KBM-7 (cell line): ENCODE measurements around the gene NGEF.

Experiments
- DNase-seq: peaks from one replicate; pipeline ENCODE4 v3.0.0-alpha.2; 2015
- in situ Hi-C: fragments of 300-500 bp; cut with MboI; formaldehyde crosslinking; loops from 2 replicates; pipeline ENCODE4 v1.14.3; 2020; ENCODE audit warnings: low sequenced_read_pairs, low pct_unique_long_range_greater_than_20kb, mixed read lengths

Gene NGEF

DNA sequence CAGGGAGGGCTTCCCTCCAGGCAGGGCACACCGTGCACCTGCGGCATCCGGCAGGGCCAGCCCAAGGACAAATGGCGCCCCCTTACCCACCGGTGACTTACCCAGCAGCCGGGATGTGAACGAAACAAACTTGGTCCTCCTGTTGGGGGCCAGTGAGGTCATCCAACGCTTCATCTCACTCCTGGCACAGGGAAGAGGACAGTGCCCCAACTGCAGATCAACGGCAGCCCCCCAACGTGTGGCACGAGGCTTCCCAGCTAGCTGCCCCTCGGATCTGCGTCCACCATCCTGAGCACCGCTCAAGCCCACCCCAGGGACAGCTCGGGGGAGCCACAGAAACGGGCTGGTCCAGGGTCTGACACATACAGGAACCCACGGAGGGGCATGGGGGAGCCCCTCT is 131.0 kb downstream of the NGEF start:
- DNase-seq: no peak
- in situ Hi-C loops: no loop called here

- in situ Hi-C loops: no loop called here
- no peak for DNase-seq
Measured at GRCh38 chr2:232880764-232881351, 132.2 kb downstream of the NGEF start.

DNA sequence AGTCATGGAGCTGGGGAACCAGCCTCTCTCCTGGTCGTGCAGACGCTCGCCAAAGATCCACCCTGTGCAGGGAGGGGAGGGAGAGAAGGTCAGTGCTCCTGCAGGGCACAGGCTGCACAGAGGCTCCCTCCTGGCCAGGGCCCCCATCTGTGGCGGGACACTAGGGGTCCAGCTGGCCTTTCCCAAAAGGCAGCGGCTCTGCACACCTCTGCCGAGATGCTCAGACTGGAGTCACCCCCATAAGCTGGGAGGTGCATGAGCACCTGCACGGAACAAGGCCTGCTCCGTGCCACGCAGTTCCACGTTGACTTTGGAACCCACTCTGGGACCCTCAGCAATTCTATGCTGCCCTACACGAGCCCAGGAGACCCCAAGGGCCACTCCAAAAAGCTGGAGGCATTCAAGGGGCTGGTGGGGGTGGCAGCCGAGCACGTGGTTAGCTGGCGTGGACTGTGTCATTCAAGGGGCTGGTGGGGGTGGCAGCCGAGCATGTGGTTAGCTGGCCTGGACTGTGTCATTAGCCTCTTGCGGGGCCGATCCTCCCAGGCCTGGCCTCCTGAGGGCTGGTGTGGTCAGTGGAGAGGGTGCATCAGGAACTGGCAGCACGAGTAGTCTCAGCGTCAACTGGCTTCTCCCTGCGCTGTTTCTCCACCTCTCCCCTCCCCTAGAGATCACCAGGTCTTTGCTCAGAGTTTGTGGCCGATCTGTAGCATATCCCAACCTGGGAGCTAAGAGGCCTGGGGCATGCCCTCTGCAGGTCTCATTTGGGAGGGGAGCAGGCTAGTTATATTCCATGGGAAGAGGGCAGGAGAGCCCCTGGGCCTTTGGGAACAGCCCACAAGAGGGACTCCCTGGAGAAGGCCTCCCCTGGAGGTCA is 133.2 kb downstream of the NGEF start:
- no peak for DNase-seq
- in situ Hi-C loops: no loop called here

DNA sequence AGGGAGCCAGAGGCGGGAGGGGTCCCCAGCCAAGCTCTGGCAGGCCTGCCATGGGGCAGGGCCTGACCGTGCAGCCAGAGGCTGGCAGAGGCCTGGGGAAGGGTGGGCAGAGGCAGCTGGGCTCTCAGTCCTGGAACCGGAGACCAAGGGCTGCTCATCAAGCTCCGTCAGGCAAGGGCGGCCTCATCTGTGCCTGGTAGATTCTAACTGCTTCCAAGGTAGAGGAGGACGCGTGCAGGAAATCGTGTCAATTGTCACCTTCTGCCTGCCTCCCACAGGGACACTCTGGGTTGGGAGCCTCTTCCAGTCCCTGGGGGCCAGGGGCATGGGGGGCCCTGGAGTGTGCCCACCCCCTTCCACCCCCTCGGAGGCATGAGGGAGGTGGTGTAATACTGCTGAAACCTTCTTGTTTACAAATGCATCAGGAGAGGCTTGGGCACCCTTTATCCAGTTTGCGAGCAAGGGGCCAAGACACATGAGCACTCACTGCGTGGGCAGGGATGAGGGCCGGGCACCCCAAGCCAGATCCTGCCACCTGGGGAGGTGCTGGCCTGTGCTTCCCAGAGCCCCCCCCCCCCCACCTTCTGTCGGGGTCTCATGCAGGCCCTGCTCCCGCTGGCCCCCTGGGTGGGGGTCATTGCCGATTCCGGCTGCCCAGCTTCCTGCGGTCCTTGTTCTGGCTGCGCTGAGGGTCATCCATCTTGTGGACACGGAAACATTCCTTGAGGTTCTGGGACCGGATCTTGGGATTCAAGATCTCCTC is 134.0 kb downstream of the NGEF start:
- no peak for DNase-seq
- in situ Hi-C loops: no loop called here

DNA sequence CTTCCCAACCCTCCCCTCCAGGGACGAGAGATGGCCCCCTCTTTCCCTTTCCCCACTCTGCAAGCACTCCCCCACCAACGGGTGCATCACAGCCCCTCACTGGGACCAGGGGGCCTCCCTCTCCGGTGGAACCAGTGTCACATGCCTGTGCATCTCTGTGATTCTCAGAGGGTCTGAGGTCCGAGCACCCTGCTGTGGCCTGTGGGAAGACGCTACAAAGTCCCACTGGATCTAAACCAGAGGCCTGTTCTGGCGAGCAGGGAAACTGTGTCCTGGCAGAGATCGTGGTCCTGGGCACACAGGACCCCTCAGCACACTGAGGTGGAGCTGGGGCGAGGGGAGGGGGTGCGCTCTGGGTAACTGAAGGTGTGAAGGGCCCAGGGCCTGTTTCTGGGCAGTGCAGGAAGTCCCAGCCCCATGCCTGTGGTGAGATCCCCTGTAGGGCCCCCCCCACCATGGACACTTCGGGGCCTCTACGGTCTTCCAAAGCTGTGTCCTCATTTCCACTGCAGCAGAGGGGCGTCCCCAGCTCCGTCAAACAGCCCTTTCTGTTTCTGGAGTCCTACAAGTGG is 135.0 kb downstream of the NGEF start:
- in situ Hi-C loops: no loop called here
- no peak for DNase-seq

GRCh38 chr2:232876978-232877441 is 136.0 kb downstream of the NGEF start:
- no peak for DNase-seq
- in situ Hi-C loops: no loop called here

GRCh38 chr2:232876161-232876977 is 136.7 kb downstream of the NGEF start:
- peak; percentile 68 for DNase-seq
- in situ Hi-C loops: no loop called here

DNA sequence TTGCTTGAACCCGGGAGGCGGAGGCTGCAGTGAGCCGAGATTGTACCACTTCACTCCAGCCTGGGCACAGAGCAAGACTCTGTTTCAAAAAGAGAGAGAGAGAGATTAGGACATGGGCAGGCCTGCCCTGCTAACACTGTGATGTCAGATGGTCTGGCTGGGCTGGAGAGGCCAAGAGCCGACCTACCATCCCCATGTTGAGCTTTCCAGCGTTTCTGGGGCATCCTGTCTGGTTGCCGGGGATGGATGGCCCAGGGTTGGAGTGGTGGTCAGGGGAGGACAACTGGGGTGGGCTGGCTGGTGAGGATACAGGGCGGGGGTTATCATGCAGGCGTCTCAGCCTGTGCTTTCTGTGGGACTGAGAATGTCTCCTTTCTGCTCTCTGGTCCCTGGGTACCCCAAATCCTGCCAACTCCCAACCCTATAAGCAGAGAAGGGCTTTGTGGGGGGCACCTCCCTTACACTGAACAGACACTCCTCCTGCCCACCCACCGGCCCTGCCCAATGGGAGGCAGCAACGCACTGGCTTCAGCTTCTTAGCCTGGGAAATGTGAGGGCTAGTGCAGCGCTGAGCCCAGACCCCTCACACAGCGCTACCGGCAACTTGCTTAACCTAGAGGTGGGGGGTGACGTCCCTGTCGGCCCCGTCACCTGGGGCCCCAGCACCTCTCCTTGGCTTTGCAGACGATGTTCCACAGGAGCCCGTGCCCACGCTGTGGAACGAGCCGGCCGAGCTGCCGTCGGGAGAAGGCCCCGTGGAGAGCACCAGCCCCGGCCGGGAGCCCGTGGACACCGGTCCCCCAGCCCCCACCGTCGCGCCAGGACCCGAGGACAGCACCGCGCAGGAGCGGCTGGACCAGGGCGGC is 137.6 kb downstream of the NGEF start:
- peak; percentile 35 for DNase-seq
- in situ Hi-C loops: no loop called here

- in situ Hi-C loops: loop anchor here (25.0 kb wide), 1 partner anchor 388 kb away; the partner anchor contains the start of gene ATG16L1
- DNase-seq: no peak
Measured at GRCh38 chr2:232874677-232875223, 138.3 kb downstream of the NGEF start.

- in situ Hi-C loops: loop anchor here (25.0 kb wide), 1 partner anchor 388 kb away; the partner anchor contains the start of gene ATG16L1
- peak; percentile 48 for DNase-seq
Measured at GRCh38 chr2:232873909-232874641, 139.0 kb downstream of the NGEF start.

DNA sequence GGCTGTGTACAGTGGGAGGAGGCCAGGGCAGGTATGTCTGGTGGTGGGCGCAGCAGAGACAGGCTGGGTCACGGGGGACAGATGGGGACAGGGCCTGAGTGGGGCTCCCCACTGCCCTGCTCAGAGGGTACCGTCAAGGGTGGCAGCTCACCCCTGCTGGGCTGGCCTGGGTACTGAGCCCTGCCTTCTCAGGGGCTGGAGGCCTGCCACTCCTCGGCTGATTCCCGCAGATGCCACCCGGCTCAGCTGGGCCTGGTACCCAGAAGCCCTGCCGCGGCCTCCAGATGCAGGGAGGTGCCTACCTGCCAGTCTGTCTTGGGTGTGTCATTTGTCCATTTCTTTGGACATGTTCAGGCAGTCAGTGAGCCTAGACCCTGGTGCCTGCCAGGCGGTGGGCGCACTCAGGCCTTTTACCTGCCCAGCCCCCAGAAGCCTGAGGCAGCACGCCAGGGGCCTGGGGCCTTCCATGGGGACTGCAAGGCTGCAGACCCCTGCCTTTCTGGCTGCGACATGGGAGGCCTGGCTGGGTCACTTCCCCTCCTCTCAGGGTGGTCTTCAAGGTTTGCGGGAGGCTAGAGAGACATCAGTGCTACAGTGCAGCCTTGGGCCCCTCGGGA is 139.7 kb downstream of the NGEF start:
- no peak for DNase-seq
- in situ Hi-C loops: loop anchor here (25.0 kb wide), 1 partner anchor 389 kb away; the partner anchor contains the start of gene ATG16L1

- DNase-seq: no peak
- in situ Hi-C loops: loop anchor here (25.0 kb wide), 1 partner anchor 389 kb away; the partner anchor contains the start of gene ATG16L1
Measured at GRCh38 chr2:232872826-232873225, 140.2 kb downstream of the NGEF start.

DNA sequence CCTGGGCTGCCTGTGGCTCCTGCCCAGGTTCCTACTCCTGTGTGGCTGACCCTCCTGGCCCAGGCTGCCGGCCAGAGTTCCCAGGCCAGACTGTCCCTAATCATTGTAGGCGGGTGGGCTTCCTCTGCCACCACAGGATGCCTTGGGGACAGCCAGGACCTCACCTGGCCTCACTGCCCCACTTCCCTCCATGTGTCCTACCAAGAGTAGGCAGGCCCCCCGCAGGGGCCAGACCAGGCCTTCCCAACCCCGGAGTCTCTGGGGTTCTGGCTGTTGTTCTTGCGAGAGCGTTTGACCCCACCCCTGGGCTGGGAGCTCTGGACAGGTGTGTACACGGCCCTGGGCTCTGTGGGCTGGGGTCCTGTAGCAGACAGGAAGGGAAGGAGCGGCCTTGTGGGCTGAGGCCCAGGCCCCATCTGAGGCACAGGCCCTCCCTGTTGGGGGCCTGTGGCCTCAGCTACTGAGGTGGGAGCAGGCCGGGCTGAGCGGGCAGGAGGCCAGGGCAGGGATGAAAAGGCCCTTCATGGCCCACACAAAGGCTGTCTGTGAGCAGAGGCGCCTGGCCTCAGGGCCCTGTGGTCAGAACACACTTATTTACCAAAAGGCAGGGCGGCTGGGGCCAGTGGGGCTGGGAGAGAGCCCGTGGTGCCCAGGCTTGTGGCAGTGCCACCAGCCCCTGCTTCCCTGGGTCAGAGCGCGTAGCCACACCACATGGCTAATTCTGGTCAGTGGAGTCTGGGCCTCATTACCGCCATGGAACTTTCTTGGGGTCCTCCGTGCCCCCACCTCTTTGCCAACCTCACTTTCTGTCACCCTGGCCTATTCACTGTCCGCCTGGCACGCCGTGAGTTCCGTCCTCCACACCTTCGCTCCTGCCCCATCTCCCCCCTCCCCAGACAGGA is 141.0 kb downstream of the NGEF start:
- DNase-seq: no peak
- in situ Hi-C loops: loop anchor here (25.0 kb wide), 1 partner anchor 390 kb away; the partner anchor contains the start of gene ATG16L1

- DNase-seq: no peak
- in situ Hi-C loops: loop anchor here (25.0 kb wide), 1 partner anchor 391 kb away; the partner anchor contains the start of gene ATG16L1
Measured at GRCh38 chr2:232871418-232871834, 141.6 kb downstream of the NGEF start.

DNA sequence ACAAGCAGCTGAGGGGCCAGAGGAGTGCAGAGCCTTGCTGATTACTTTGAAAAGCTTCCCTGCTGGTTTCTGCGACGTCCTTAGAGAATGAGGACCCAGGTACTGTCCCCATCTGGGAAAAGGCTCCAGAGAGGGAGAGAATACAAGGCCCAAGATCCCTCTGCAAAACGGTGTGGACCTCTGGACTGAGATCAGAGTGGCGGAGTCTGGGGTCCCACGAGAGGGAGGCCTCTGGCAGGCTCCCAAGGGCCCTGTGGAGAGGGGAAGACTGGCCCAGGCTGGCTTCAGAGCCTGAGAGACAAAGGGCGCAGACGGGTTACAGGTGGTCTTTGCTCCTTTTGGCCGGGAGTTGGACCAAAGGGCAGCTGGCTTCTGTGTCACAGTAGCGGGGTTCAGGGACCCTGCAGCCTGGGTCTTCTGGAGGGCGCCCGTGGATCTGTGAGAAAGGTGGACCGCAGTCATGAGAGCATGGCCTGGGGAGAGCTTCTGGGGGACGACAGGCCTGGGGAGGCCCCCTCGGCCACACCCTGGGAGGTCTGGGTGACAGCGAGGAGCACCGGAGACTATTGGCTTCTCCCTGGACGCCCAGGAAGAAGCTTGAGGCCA is 142.2 kb downstream of the NGEF start:
- DNase-seq: no peak
- in situ Hi-C loops: loop anchor here (25.0 kb wide), 1 partner anchor 391 kb away; the partner anchor contains the start of gene ATG16L1
